Measurements from ENCODE around the gene MMUT.
"Not testable (repeated sequence)": the region's sequence is repeated elsewhere in the genome, so short reads cannot be mapped to it uniquely, and the experiment has no call there.

MMUT gene

DNA sequence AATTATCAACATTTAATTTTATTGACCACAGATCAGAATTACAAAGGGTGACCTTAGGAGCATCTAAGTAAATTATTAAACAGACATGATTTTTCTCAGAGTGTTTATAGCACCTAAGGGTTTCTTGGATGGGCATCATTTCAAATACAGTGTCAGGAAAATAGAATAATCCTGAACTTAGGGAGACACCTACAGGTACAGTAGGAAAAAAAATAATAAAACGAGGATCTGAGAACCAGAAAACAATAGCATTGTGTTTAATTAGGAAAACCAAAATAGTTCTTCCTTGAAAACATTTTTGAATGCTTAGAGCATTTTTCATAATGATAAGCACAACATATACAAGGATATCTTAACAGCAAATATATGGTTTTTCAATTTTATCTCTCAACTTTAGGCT is 39.2 kb downstream of the MMUT start:
- DNase-seq (ENCODE audit: low read depth in 2 of 3, low spot score in 2 of 3), result no peak

DNA sequence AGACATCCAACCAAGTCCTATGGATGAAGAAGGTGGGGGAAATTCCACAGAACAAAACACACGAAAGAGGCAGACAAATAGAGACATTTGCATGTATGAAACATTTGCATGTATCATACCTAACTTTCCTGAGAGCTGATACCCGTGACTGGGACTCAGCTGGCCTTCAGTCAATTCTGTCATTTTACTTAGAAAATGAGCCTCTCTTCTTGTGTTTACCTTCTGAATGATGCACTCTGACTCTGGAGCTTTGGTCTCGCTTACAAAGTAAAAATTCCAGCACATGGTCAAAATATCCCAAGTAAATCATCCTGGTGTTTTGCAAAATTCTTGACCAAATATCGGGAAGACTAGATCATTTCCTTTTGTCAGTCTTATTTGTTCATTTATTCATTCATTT is 46.9 kb downstream of the MMUT start:
- DNase-seq (ENCODE audit: low read depth in 2 of 3, low spot score in 2 of 3), result no peak

DNA sequence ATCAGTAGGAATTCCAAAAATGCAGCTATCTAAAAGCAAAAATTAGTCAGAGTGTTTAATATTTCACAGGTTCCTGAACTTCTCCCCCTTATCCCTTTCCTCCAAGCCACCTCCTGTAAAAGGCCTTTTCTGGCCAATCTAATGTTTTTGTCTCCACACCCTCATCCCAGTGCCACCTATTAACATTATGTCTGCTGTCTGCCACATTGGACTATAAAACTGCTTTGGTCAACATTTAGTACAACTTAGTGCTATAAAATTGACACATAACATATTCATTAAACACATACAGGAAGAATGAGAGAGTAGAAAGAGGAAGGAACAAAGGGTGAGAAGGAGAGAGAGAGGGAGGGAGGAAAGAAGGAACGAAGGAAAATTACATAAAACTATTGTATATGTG is 47.7 kb downstream of the MMUT start:
- DNase-seq (ENCODE audit: low read depth in 2 of 3, low spot score in 2 of 3), result no peak

DNA sequence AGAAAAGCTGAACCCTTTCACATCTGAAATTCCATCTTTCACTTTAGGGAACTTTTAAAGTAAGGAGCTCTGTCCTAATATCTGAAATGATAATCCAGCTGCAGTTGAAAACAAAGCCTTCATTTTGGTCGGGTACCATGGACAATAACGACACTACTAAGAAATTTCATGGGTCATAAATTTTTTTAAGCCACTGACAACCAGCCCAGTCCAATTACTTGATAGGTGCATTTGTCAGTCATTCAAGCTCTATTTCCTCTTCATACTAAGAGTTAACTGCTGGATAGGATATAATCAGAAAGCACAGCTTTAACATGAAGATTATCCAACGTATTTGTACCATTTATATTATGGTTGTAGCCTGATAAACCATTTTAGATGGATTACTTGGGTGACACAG is 52.5 kb downstream of the MMUT start:
- no peak for DNase-seq (ENCODE audit: low read depth in 2 of 3, low spot score in 2 of 3)

DNA sequence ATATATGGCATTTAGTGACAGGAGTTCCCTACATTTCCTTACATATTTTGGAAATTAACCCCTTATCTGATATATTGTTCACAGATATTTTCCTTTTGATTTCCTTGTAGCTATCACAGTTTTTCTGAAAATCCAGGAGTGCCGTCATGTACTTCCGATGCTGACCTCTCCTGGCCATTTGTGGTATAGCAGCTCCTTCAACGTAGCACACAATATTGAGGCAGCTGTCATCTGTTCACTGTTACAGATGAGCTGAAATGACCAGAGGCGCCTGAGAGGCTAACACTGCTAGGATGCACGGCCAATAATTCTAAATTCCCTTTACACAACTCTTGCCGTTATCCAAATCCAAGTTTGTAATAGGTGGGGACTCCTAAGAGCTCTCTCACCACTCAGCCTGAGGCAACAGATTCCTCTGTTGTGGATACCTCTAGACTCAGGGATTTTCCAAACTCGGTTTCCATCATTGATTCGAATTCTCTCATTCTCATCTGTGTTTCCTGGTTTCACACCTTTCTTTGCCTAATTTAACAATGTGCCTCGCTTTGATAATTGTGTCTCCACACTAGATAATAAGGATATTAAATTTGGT is 53.0 kb downstream of the MMUT start:
- peak in 2 of 3 experiments; percentile 10 to 44 for DNase-seq (ENCODE audit: low read depth in 2 of 3, low spot score in 2 of 3)

DNA sequence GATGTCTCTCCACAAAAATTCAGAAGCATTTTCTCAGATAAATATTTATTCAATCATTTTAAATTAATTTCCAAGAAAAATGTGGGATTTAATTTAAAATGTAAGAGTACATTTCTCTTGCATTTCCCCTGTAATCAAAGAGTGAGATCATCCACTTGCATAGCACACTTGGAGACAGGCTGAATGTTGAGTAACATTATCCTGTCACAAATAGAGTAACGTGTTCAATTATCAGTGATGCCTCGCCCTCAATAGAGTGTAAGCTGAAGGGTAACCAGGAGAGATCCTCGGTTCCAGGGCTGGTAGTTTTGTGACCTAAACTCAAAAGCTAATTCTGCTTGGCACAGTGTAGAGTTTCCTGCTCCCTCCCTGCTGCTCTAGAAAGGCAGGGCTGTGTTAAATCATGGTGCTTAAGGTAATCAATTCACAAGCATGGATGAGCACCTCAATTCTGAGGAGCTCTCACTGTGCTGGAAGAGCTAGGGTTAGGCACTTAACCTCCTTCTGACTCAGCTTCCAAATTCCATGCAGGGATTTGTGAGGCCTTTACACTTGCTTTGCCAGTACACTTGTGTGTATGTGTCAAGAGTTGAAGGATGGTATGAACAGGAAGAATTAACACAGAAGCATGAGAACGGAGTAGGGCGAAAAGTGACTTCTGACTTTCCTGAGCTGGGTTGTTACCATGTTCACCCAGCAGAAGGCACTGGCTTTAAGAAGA is 56.6 kb downstream of the MMUT start:
- DNase-seq (ENCODE audit: low read depth in 2 of 3, low spot score in 2 of 3), result no peak

DNA sequence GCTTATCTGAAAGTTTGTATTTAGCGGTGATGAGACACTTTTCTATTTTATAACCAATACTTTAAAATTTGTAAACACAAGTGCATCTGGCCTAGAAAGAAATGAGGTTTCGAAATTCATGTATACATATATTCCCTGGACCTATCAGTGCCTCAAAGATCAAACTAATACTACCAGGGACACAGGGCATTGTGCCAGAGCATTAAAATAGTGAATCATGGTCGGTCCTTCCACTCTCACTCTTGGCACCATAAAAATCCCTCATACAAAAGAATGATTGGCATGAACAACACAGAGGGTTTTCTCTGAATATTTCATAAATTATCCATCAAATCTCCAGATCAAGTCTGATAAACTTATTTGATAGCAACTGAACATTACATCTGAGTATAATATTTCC is 62.0 kb downstream of the MMUT start:
- no peak for DNase-seq (ENCODE audit: low read depth in 2 of 3, low spot score in 2 of 3)

DNA sequence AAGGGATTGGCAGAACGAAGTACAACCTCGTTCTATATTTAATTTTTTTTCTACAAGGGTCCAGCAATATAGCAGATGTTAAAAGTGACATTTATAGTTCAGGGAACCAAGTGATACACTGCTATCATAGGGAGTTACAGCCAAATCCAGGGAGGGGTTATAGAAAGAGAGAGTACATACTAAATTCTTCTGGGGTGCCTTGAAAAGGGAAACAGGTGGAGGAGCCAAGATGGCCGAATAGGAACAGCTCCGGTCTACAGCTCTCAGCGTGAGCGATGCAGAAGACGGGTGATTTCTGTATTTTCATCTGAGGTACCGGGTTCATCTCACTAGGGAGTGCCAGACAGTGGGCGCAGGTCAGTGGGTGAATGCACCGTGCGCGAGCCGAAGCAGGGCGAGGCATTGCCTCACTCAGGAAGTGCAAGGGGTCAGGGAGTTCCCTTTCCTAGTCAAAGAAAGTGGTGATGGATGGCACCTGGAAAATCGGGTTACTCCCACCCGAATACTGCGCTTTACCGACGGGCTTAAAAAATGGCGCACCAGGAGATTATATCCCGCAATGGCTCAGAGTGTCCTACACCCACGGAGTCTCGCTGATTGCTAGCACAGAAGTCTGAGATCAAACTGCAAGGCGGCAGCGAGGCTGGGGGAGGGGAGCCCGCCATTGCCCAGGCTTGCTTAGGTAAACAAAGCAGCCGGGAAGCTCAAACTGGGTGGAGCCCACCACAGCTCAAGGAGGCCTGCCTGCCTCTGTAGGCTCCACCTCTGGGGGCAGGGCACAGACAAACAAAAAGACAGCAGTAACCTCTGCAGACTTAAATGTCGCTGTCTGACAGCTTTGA is 76.2 kb downstream of the MMUT start:
- not testable (repeated sequence) for DNase-seq (ENCODE audit: low read depth in 2 of 3, low spot score in 2 of 3)

DNA sequence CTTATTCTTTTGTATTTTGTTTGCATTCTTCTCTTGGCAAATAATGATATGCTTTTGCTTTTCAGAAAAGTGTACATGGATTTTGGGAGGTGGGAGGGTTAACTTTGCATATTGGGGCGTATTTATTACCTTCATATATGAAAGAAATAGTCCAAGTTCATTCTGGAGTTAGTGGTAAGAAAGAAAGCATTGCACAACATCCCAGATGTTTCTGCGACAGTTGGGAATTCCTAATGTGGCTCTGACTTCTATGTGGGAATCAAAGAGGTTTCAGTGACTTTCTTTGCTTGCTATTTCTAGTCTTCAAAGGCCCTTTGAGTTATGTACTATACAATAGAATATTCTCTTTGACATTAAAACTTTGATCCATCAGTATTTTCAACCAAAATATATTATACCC is 78.1 kb downstream of the MMUT start:
- no peak for DNase-seq (ENCODE audit: low read depth in 2 of 3, low spot score in 2 of 3)
